Loucy (cell line): ENCODE measurements around the gene L3MBTL4.

Source experiments
- H2AFZ ChIP-seq: fragments of 200-600 bp; sonication (generic); 2 replicates; pipeline ENCODE4 v1.6.0; 2016; ENCODE audit warnings: antibody characterized with exemption, mild to moderate bottlenecking, low read length, moderate library complexity
- H3F3A ChIP-seq: fragments of 200-600 bp; 2 replicates; pipeline ENCODE4 v1.6.0; 2016; ENCODE audit warnings: antibody characterized with exemption, low read depth, mild to moderate bottlenecking
- H3K27me3 ChIP-seq: fragments of 200-600 bp; sonication (generic); 2 replicates; pipeline ENCODE4 v1.6.1; 2014; ENCODE audit warnings: low read length, mild to moderate bottlenecking; ENCODE audit not compliant: insufficient read depth, poor library complexity, severe bottlenecking
- H3K36me3 ChIP-seq: fragments of 200-600 bp; sonication (generic); 2 replicates; pipeline ENCODE4 v1.6.1; 2016; ENCODE audit warnings: low read length; ENCODE audit not compliant: insufficient read depth
- H3K4me1 ChIP-seq: fragments of 200-600 bp; sonication (generic); 2 replicates; pipeline ENCODE4 v1.5.1; 2014; ENCODE audit warnings: low read length, mild to moderate bottlenecking; ENCODE audit not compliant: insufficient read depth, poor library complexity, severe bottlenecking
- H3K4me2 ChIP-seq: fragments of 200-600 bp; sonication (generic); 2 replicates; pipeline ENCODE4 v1.6.0; 2014; ENCODE audit warnings: antibody characterized with exemption, low read length, low read depth, mild to moderate bottlenecking; ENCODE audit not compliant: poor library complexity, severe bottlenecking
- H3K4me3 ChIP-seq: fragments of 200-600 bp; sonication (generic); 2 replicates; pipeline ENCODE4 v1.5.1; 2014; ENCODE audit warnings: low read length, mild to moderate bottlenecking, mixed read lengths; ENCODE audit not compliant: poor library complexity, severe bottlenecking
- H3K79me2 ChIP-seq: fragments of 200-600 bp; sonication (generic); 2 replicates; pipeline ENCODE4 v1.6.1; 2014; ENCODE audit warnings: low read length; ENCODE audit not compliant: insufficient read depth
- H3K9ac ChIP-seq: fragments of 200-600 bp; sonication (generic); 2 replicates; pipeline ENCODE4 v1.6.0; 2014; ENCODE audit warnings: mild to moderate bottlenecking, low read depth, low read length, moderate library complexity; ENCODE audit not compliant: poor library complexity, severe bottlenecking
- H3K9me2 ChIP-seq: fragments of 200-600 bp; sonication (generic); replicated peaks from 2 replicates; pipeline ENCODE4 v1.6.1; 2016; ENCODE audit warnings: low read depth, low read length, mixed read lengths
- H3K9me3 ChIP-seq: fragments of 200-600 bp; sonication (generic); 2 replicates; pipeline ENCODE4 v1.6.1; 2014; ENCODE audit warnings: mild to moderate bottlenecking, antibody characterized with exemption, low read length, low read depth; ENCODE audit not compliant: insufficient read depth
- H4K20me1 ChIP-seq: fragments of 200-600 bp; sonication (generic); 2 replicates; pipeline ENCODE4 v1.6.0; 2014; ENCODE audit warnings: antibody characterized with exemption, low read length, mild to moderate bottlenecking; ENCODE audit not compliant: insufficient read depth, poor library complexity, severe bottlenecking
- CTCF ChIP-seq: fragments of 200-600 bp; sonication (generic); conservative IDR thresholded peaks from 2 replicates; pipeline ENCODE4 v1.5.1; 2014; ENCODE audit warnings: mild to moderate bottlenecking, antibody characterized with exemption, low read length
- EZH2phosphoT487 ChIP-seq: fragments of 200-600 bp; IDR thresholded peaks from 2 replicates; pipeline ENCODE4 v1.6.1; 2018; ENCODE audit warnings: antibody characterized with exemption, mild to moderate bottlenecking, moderate library complexity, borderline replicate concordance

Gene L3MBTL4

GRCh38 chr18:6423289-6423688 lies 8.6 kb upstream of the L3MBTL4 start:
- H4K20me1 ChIP-seq, result no peaks in the 10 kb centered on the region
- no peaks in the 10 kb centered on the region for H3K79me2 ChIP-seq
- no peaks in the 10 kb centered on the region for H3K9me3 ChIP-seq
- H3K4me3 ChIP-seq, result no peak overlapping the region
- no peaks in the 10 kb centered on the region for H3K9me2 ChIP-seq
- no peaks in the 10 kb centered on the region for H3K36me3 ChIP-seq
- TF ChIP-seq EZH2phosphoT487 (no peak), CTCF (no peak)
- H3K4me2 ChIP-seq, result no peak overlapping the region
- H3K27me3 ChIP-seq, result no peaks in the 10 kb centered on the region
- H3K4me1 ChIP-seq, result no peaks in the 10 kb centered on the region
- no peaks in the 10 kb centered on the region for H3F3A ChIP-seq
- no peak overlapping the region for H3K9ac ChIP-seq
- H2AFZ ChIP-seq, result no peak overlapping the region

GRCh38 chr18:6414118-6414722 lies 491 bp downstream of the L3MBTL4 start:
- H2AFZ ChIP-seq, result no peak overlapping the region
- no peaks in the 10 kb centered on the region for H3K79me2 ChIP-seq
- no peaks in the 10 kb centered on the region for H3F3A ChIP-seq
- no peaks in the 10 kb centered on the region for H3K4me1 ChIP-seq
- H4K20me1 ChIP-seq, result no peaks in the 10 kb centered on the region
- no peak overlapping the region for H3K4me2 ChIP-seq
- H3K36me3 ChIP-seq, result no peaks in the 10 kb centered on the region
- no peak overlapping the region for H3K4me3 ChIP-seq
- H3K9me3 ChIP-seq, result peaks cover 3% of the 10 kb centered on the region; the same call in 1 of the 2 replicates
- TF ChIP-seq CTCF (no peak), EZH2phosphoT487 (no peak)
- H3K9me2 ChIP-seq, result no peaks in the 10 kb centered on the region
- no peak overlapping the region for H3K9ac ChIP-seq
- no peaks in the 10 kb centered on the region for H3K27me3 ChIP-seq

- Histone ChIP-seq H3K9ac (no peak overlapping the region), H3K79me2 (no peaks in the 10 kb centered on the region), H3K9me3 (peaks cover 3% of the 10 kb centered on the region; the same call in 1 of the 2 replicates), H4K20me1 (no peaks in the 10 kb centered on the region), H3K9me2 (no peaks in the 10 kb centered on the region), H3K4me3 (no peak overlapping the region), H2AFZ (no peak overlapping the region), H3K4me2 (no peak overlapping the region), H3K36me3 (no peaks in the 10 kb centered on the region), H3F3A (no peaks in the 10 kb centered on the region), H3K4me1 (no peaks in the 10 kb centered on the region), H3K27me3 (no peaks in the 10 kb centered on the region)
- TF ChIP-seq EZH2phosphoT487 (no peak), CTCF (no peak)
Observed at GRCh38 chr18:6413579-6414117, 1.1 kb downstream of the L3MBTL4 start.
